Measurements from ENCODE around the gene SDCCAG8.

SDCCAG8 gene

GRCh38 chr1:243503155-243503554, 247.3 kb downstream of the SDCCAG8 start:
- Histone ChIP-seq H3K4me2 (ENCODE audit: low read length) (no peak overlapping the region), H3K9me3 (ENCODE audit: insufficient read depth, low read length) (no peaks in the 10 kb centered on the region), H4K20me1 (ENCODE audit: insufficient read depth, low read length) (no peaks in the 10 kb centered on the region), H2AFZ (ENCODE audit: low read depth, low read length) (no peak overlapping the region), H3K27ac (ENCODE audit: low read length) (no peak overlapping the region), H3K4me1 (ENCODE audit: low read length) (no peaks in the 10 kb centered on the region), H3K4me3 (ENCODE audit: low read length) (no peak overlapping the region), H3K36me3 (replicated peaks; ENCODE audit: low read depth, low read length) (peaks cover 12% of the 10 kb centered on the region), H3K79me2 (ENCODE audit: low read length) (no peaks in the 10 kb centered on the region), H3K9ac (ENCODE audit: low read length) (no peak overlapping the region), H3K27me3 (ENCODE audit: low read depth, low read length) (no peaks in the 10 kb centered on the region)
- TF ChIP-seq EZH2phosphoT487 (IDR thresholded peaks at IDR 0.05; ENCODE audit: low read depth) (no peak), CTCF (IDR thresholded peaks at IDR 0.05; ENCODE audit: low read depth, low read length) (no peak)

DNA sequence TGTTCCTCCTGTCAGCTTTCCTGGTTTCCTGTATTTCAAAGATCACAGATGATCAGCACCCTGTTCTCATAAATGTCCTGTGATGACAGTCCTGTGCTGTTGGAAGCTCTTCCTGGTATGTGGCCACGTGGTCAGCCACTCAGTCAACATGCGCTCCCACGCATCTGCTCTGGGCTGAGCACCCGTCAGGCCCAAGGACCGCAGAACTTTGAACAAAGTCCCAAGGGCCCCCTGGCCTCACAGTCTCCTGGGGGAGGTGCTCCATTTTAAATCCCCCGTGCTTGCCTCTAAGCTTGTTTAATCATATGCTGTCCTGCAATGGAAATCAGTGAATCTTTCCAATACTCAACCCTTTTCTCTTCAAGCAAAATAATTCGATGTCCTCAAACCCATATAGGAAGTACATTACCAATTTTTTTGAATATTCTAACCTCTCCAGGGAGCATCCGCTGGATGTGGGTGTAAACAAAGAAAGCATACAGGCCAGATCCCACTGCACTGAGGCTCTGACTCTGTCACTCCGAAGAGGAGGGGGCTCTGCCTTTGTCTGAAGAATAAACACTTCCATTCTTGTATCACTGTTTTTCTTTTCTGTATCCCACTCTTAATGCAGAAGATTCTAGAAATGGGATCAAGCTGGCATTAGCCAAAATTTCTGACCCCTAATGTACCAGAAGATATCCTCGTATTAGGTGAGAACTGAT, 250.3 kb downstream of the SDCCAG8 start:
- Histone ChIP-seq H3K27ac (ENCODE audit: low read length) (no peak overlapping the region), H4K20me1 (ENCODE audit: insufficient read depth, low read length) (no peaks in the 10 kb centered on the region), H3K79me2 (ENCODE audit: low read length) (no peaks in the 10 kb centered on the region), H2AFZ (ENCODE audit: low read depth, low read length) (no peak overlapping the region), H3K4me2 (ENCODE audit: low read length) (no peak overlapping the region), H3K4me1 (ENCODE audit: low read length) (no peaks in the 10 kb centered on the region), H3K4me3 (ENCODE audit: low read length) (no peak overlapping the region), H3K9ac (ENCODE audit: low read length) (no peak overlapping the region), H3K9me3 (ENCODE audit: insufficient read depth, low read length) (no peaks in the 10 kb centered on the region), H3K27me3 (ENCODE audit: low read depth, low read length) (no peaks in the 10 kb centered on the region), H3K36me3 (replicated peaks; ENCODE audit: low read depth, low read length) (peaks cover 12% of the 10 kb centered on the region)
- TF ChIP-seq EZH2phosphoT487 (IDR thresholded peaks at IDR 0.05; ENCODE audit: low read depth), result no peak
- no peak for TF ChIP-seq CTCF (IDR thresholded peaks at IDR 0.05; ENCODE audit: low read depth, low read length)

GRCh38 chr1:243507001-243507671, 251.3 kb downstream of the SDCCAG8 start:
- H3K36me3 ChIP-seq (replicated peaks; ENCODE audit: low read depth, low read length), result peaks cover 12% of the 10 kb centered on the region
- H3K9ac ChIP-seq (ENCODE audit: low read length), result no peak overlapping the region
- no peaks in the 10 kb centered on the region for H3K9me3 ChIP-seq (ENCODE audit: insufficient read depth, low read length)
- H3K27ac ChIP-seq (ENCODE audit: low read length), result no peak overlapping the region
- H2AFZ ChIP-seq (ENCODE audit: low read depth, low read length), result no peak overlapping the region
- no peak for TF ChIP-seq CTCF (IDR thresholded peaks at IDR 0.05; ENCODE audit: low read depth, low read length)
- H3K79me2 ChIP-seq (ENCODE audit: low read length), result no peaks in the 10 kb centered on the region
- H3K4me1 ChIP-seq (ENCODE audit: low read length), result no peaks in the 10 kb centered on the region
- H3K27me3 ChIP-seq (ENCODE audit: low read depth, low read length), result no peaks in the 10 kb centered on the region
- H3K4me2 ChIP-seq (ENCODE audit: low read length), result no peak overlapping the region
- no peak overlapping the region for H3K4me3 ChIP-seq (ENCODE audit: low read length)
- H4K20me1 ChIP-seq (ENCODE audit: insufficient read depth, low read length), result no peaks in the 10 kb centered on the region

GRCh38 chr1:243507672-243508302, 251.9 kb downstream of the SDCCAG8 start:
- Histone ChIP-seq H3K79me2 (ENCODE audit: low read length) (no peaks in the 10 kb centered on the region), H3K9ac (ENCODE audit: low read length) (no peak overlapping the region), H2AFZ (ENCODE audit: low read depth, low read length) (no peak overlapping the region), H3K27me3 (ENCODE audit: low read depth, low read length) (no peaks in the 10 kb centered on the region), H3K4me2 (ENCODE audit: low read length) (no peak overlapping the region), H3K4me1 (ENCODE audit: low read length) (peaks cover 4% of the 10 kb centered on the region), H3K36me3 (replicated peaks; ENCODE audit: low read depth, low read length) (peaks cover 12% of the 10 kb centered on the region), H3K27ac (ENCODE audit: low read length) (no peak overlapping the region), H4K20me1 (ENCODE audit: insufficient read depth, low read length) (no peaks in the 10 kb centered on the region), H3K9me3 (ENCODE audit: insufficient read depth, low read length) (no peaks in the 10 kb centered on the region), H3K4me3 (ENCODE audit: low read length) (no peak overlapping the region)
- TF ChIP-seq EZH2phosphoT487 (IDR thresholded peaks at IDR 0.05; ENCODE audit: low read depth), result no peak
- TF ChIP-seq CTCF (IDR thresholded peaks at IDR 0.05; ENCODE audit: low read depth, low read length), result no peak
